Adipocyte (in vitro differentiated cells): Measurements from ENCODE around the gene NOL9.
"Not testable (repeated sequence)": the region's sequence is repeated elsewhere in the genome, so short reads cannot be mapped to it uniquely, and the experiment has no call there.

ENCODE experiments used
- DNase-seq: peaks from one replicate; pipeline ENCODE4 v3.0.0-alpha.2; 2015; ENCODE audit warnings: low read depth
- H3K27me3 ChIP-seq: replicated peaks from 2 replicates; pipeline ENCODE4 v1.7.0; 2013; ENCODE audit warnings: mild to moderate bottlenecking, low read length, moderate library complexity; ENCODE audit not compliant: control insufficient read depth, insufficient read depth
- H3K36me3 ChIP-seq: 2 replicates; pipeline ENCODE4 v1.7.0; 2013; ENCODE audit warnings: low read length, mild to moderate bottlenecking, moderate library complexity; ENCODE audit not compliant: control insufficient read depth, insufficient read depth, severe bottlenecking
- H3K4me1 ChIP-seq: 2 replicates; pipeline ENCODE4 v1.7.0; 2013; ENCODE audit warnings: mild to moderate bottlenecking, low read length, moderate library complexity; ENCODE audit not compliant: control insufficient read depth, insufficient read depth
- H3K4me3 ChIP-seq: 2 replicates; pipeline ENCODE4 v1.7.0; 2013; ENCODE audit warnings: mild to moderate bottlenecking, low read length, moderate library complexity
- H3K9ac ChIP-seq: 2 replicates; pipeline ENCODE4 v1.7.0; 2013; ENCODE audit warnings: mild to moderate bottlenecking, low read length, moderate library complexity
- H3K9me3 ChIP-seq: 2 replicates; pipeline ENCODE4 v1.7.0; 2013; ENCODE audit warnings: mild to moderate bottlenecking, low read length, moderate library complexity; ENCODE audit not compliant: control insufficient read depth

NOL9 gene

GRCh38 chr1:6554031-6554906, at the start of gene NOL9:
NOL9 (minus strand) TSS chr1:6554513; CDS start chr1:6554502, 11 bp downstream.
- peak; percentile 96 for DNase-seq

DNA sequence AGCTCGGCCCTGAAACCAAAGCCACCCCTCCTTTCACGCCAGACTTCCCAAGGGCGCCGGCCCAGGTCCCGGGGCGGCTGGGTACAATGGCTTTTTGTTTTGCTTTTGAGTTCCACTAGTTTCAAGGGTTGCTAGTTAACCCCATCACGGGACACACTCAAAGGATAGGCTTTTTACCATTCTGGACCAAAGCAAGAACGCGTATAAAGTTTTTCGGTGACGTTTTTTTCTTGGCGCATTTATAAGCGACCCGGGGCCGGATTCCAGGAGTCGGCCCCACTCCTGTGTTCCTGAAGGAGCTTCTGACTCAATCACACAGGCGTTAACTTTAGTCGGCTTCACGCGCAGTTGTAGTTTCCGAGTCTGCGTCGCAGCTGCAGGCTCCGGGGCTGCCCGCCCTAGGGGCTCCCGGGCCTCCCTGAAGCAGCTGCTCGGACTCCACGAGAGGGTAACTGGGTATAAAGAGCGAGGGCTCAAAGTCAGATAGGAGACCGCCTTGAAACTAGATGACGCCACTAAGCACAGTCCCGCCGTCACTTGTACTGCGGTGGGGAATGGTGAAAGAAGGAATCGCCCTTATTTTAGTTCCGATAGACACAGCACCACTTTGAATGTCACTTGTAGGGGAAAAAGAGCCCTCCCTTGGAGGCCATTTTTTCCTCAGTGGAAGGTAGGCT, 49.1 kb upstream of the NOL9 start:
- DNase-seq, result peak; percentile 82
- Histone ChIP-seq H3K4me1 (peaks cover 29% of the 10 kb centered on the region), H3K36me3 (peaks cover 8% of the 10 kb centered on the region), H3K4me3 (peak overlapping the region; percentile 80), H3K9me3 (no peaks in the 10 kb centered on the region), H3K9ac (peak overlapping the region; percentile 96), H3K27me3 (no peaks in the 10 kb centered on the region)

More at GRCh38 chr1:6554031-6554906, at the start of gene NOL9:
- peak within 1 kb of the TSS; percentile 98 for H3K4me3 ChIP-seq
- peaks cover 6% of the 10 kb centered on the region for H3K36me3 ChIP-seq
- H3K9ac ChIP-seq, result peak within 1 kb of the TSS; percentile 95
- H3K9me3 ChIP-seq, result no peaks in the 10 kb centered on the region
- H3K4me1 ChIP-seq, result peaks cover 15% of the 10 kb centered on the region
- H3K27me3 ChIP-seq, result no peaks in the 10 kb centered on the region

GRCh38 chr1:6602669-6603237, 48.4 kb upstream of the NOL9 start, which contains the start of gene KLHL21:
KLHL21 (minus strand) TSS chr1:6602869; CDS start chr1:6602817, 52 bp downstream.
- Histone ChIP-seq H3K27me3 (no peaks in the 10 kb centered on the region), H3K4me3 (peak within 1 kb of the TSS; percentile 99), H3K9ac (peak within 1 kb of the TSS; percentile 96), H3K9me3 (no peaks in the 10 kb centered on the region), H3K36me3 (peaks cover 13% of the 10 kb centered on the region), H3K4me1 (peaks cover 34% of the 10 kb centered on the region)
- peak; percentile 96 for DNase-seq

DNA sequence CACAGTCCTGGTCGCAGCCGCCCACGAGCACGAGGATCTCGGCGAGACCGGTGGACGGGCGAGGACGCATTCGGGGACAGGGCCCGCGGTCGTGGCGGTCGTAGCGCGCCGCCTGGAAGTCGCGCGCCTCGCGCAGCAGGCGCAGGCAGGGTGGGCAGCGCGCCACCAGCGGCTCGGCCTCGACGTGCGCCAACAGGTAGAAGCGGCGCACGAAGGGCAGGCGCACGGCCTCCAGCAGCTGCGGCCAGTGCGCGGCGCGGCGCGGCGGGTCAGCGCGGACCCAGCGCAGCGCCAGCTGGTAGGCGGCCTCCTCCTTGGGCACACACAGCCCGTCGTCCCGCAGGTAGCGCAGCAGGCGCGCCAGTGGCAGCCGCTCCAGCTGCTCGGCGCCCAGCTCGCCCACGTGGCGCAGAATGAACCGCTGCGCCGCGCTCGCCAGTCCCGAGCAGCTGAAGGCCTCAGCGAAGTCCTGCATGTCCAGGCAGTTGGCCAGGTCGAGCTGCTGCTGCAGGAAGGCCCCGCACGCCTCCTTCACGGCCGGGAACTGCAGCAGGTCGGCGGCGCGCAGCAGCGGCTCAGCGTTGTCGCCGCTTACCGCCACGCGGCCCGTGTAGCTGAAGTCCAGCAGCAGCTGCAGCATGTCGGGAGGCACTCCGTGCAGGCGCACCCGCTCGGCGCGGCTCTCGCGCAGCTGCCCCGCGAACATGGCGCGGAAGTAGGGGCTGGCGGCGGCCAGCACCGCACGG, 47.8 kb upstream of the NOL9 start:
- Histone ChIP-seq H3K9ac (peak overlapping the region; percentile 96), H3K9me3 (no peaks in the 10 kb centered on the region), H3K27me3 (no peaks in the 10 kb centered on the region), H3K4me3 (peak overlapping the region; percentile 99), H3K36me3 (peaks cover 20% of the 10 kb centered on the region), H3K4me1 (peaks cover 41% of the 10 kb centered on the region)
- DNase-seq, result peak; percentile 53

- Histone ChIP-seq H3K36me3 (peaks cover 28% of the 10 kb centered on the region), H3K4me1 (peaks cover 49% of the 10 kb centered on the region), H3K27me3 (no peaks in the 10 kb centered on the region), H3K4me3 (peak overlapping the region; percentile 99), H3K9ac (peak overlapping the region; percentile 96), H3K9me3 (no peaks in the 10 kb centered on the region)
- DNase-seq, result peak; percentile 94
Observed at GRCh38 chr1:6601049-6601922, 47.0 kb upstream of the NOL9 start.

GRCh38 chr1:6600410-6601048, 46.2 kb upstream of the NOL9 start:
- H3K4me3 ChIP-seq, result peak overlapping the region; percentile 99
- peaks cover 35% of the 10 kb centered on the region for H3K36me3 ChIP-seq
- no peaks in the 10 kb centered on the region for H3K9me3 ChIP-seq
- peak overlapping the region; percentile 96 for H3K9ac ChIP-seq
- H3K27me3 ChIP-seq, result no peaks in the 10 kb centered on the region
- peak; percentile 31 for DNase-seq
- peaks cover 51% of the 10 kb centered on the region for H3K4me1 ChIP-seq

DNA sequence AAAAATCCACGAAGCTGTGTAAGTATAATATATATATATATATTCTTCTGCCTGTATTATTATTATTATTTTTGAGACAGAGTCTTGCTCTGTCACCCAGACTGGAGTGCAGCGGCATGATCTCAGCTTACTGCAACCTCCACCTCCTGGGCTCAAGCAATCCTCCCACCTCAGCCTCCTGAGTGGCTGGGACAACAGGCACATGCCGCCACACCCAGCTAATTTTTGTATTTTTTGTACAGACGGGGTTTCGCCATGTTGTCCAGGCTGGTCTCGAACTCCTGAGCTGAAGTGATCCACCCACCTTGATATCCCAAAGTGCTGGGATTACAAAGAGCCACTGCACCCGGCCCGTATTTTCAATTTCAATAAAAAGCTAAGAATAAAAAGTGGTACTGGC, 45.7 kb upstream of the NOL9 start:
- not testable (repeated sequence) for DNase-seq, H3K27me3 ChIP-seq, H3K9me3 ChIP-seq
- Histone ChIP-seq H3K36me3 (peaks cover 41% of the 10 kb centered on the region), H3K9ac (peak overlapping the region; percentile 96), H3K4me1 (peaks cover 51% of the 10 kb centered on the region), H3K4me3 (peak overlapping the region; percentile 99)

GRCh38 chr1:6599141-6599975, 45.0 kb upstream of the NOL9 start:
- Histone ChIP-seq H3K4me1 (peaks cover 45% of the 10 kb centered on the region), H3K9me3 (no peaks in the 10 kb centered on the region), H3K4me3 (peak overlapping the region; percentile 99), H3K9ac (peak overlapping the region; percentile 96), H3K36me3 (peaks cover 46% of the 10 kb centered on the region), H3K27me3 (no peaks in the 10 kb centered on the region)
- no peak for DNase-seq

- peak overlapping the region; percentile 33 for H3K4me3 ChIP-seq
- H3K36me3 ChIP-seq, result peaks cover 62% of the 10 kb centered on the region
- peak overlapping the region; percentile 29 for H3K9ac ChIP-seq
- no peaks in the 10 kb centered on the region for H3K27me3 ChIP-seq
- DNase-seq, result no peak
- H3K4me1 ChIP-seq, result peaks cover 36% of the 10 kb centered on the region
- no peaks in the 10 kb centered on the region for H3K9me3 ChIP-seq
Observed at GRCh38 chr1:6597777-6598131, 43.4 kb upstream of the NOL9 start.
